NCI-H524 (cell line): ENCODE data around the gene RBMS3.
A peak's percentile ranks its signal among the peaks of the same experiment; 100 is the strongest.

Source experiments
- DNase-seq, 2 experiments: peaks; one replicate each; lab custom pipeline; 2025; lab: John Stamatoyannopoulos, UW

The RBMS3 gene

GRCh38 chr3:29679944-29680343, 399.1 kb downstream of the RBMS3 start:
- no peak for DNase-seq

GRCh38 chr3:29683018-29683993, 402.4 kb downstream of the RBMS3 start:
- DNase-seq, result no peak

DNA sequence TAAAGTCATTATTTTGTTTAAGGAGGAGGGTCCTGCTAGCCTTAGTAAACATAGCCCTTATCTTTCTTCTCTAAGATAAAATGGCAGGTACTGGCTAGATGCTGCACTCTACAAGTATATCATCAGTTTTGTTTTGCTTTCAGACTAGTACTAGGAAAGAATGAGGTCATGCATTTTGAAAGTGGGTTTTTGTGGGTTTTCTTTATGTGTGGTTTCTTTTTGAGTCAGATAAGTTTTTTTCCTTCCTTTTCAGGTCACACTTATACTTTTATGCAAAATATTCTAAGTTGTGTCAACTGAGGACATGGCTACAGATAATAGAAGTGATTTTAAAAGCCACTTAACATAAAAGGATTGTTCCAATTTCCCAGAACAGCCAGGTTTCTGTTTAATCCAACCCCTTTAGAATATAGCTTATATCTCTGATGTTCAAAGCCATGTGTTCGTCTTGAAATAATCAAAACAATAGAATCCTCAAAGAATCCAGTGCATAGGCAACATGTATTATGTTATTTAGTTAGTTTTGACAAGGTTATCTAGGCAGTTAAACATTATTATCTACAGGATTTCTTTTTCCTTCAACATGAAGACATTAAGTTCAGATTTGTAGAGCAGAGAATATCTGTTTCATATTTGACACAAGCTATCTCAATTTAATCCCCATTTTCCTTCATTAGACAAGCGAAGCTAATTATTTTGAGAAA, 406.2 kb downstream of the RBMS3 start:
- DNase-seq, result no peak

GRCh38 chr3:29690686-29691353, 409.9 kb downstream of the RBMS3 start:
- DNase-seq, result no peak

GRCh38 chr3:29693863-29694262, 413.0 kb downstream of the RBMS3 start:
- DNase-seq, result no peak

DNA sequence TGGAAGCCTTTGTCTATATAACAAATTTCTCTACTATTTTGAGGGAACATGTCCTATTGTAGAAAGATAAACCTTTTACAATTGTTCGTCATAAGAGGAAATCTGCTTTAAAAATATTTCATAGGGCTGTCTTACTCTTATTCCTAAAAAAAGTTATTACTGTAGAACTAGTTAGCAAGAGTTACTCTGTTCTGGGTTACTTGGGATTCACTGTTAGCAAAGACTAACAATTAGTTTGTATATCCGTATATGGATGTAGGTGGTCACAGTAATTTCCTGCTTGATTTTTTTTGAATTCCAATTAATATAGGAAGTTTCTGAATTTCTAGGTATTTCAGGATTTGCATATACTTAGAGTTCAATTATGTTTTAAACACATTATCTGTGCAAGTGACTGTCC, 413.5 kb downstream of the RBMS3 start:
- no peak for DNase-seq

- no peak for DNase-seq
Observed at GRCh38 chr3:29694783-29695182, 413.9 kb downstream of the RBMS3 start.

DNA sequence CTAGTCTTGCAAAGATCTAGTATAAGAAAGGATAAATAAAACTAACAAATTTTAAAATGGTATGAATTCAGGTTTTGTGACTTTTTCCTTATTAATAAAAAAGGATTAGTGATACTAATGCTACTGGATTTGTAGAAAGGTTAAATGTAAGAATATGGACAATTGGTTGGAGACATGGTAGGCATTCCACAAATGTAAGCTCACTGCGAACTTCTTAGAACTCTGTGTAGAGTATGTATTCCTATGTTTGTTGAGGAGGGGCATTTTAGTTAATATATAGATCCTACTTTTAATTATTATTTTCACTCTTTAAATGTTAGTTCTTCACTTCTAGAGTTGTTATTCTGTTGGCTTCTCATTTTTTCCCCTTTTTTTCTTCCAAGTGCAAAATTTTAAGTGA, 414.3 kb downstream of the RBMS3 start:
- no peak for DNase-seq

DNA sequence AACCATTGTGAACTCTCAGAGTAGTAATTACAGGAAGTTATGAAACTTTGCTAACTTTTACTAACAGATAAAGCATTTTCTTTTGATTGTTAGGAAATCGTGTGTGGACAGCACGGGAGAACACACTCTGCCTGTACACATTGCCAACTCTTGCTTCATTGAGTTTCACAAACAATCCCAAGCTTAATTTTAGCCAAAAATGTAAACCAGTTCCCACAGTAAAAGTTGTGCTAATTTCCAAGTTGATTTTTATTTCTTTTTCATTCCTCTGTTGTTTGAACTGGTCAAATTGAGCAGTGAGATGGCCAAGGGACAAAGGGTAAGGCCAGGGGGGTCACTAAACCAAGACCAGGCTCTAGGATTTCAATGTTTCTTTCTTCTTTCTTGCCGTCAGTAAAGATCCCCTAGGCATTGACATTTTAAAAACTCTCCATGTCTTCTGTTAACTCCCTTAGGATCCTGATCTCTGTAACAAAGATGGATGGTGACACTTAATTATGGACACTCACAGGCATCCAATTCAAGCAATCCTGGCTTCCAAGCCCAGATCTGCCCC, 414.9 kb downstream of the RBMS3 start:
- no peak for DNase-seq

- no peak for DNase-seq
Observed at GRCh38 chr3:29696311-29696710, 415.4 kb downstream of the RBMS3 start.

DNA sequence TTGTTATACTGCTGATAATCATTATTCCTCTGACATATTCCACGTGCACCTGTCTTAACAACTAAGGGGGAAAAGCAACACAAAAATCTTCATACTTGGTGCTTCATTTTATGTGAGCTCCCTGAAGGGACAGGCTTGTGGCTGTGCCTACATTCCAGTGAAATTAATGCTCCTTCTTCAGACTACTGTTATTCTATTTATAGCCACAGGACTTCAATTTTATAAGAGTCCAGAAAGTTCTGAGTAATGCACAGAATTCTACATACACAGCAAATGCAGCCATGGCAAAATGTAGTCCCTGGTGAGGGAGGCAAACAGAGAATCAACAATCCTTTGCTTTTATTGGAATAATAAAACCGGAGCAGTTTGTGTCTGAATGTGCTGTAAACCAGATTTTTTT, 417.1 kb downstream of the RBMS3 start:
- no peak for DNase-seq

DNA sequence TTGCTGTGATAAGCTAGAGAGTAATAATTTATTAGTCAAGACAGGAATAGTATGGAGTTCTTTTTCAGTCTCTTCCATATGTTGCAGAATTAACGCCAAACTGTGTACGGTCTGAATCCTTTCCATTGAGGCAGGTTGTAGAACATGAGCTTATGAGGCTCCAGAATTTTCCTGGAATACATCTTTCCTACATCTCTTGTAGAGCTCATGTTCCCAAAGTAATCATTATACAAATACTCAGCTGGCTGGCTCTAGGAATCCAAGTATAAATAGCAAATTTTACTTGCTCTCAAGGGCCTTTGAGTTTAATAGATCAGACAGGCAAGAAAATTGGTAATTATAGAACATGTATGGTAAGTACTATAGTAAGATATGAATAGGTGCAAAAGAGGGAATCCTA, 419.4 kb downstream of the RBMS3 start:
- no peak for DNase-seq

DNA sequence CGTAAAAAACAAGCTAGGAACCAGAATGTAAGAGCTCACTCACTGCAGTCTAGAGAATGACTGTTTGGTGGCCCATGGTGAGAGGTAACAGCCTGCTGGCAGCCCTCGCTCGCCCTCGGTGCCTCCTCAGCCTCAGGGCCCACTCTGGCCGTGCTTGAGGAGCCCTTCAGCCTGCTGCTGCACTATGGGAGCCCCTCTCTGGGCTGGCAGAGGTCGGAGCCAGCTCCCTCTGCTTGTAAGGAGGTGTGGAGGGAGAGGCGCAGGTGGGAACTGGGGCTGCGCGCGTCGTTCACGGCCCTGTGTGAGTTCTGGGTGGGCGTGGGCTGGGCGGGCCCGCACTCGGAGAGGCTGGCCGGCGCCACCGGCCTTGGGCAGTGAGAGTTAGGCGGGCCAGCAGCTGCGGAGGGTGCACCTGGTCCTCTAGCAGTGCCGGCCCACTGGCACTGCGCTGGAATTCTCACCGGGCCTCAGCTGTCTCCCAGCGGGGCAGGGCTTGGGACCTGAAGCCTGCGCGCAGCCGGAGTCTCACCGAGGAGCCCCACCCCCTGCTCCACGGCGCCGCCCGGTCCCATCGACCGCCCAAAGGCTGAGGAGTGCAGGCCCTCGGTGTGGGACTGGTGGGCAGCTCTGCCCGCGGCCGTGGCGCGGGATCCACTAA, 420.6 kb downstream of the RBMS3 start:
- DNase-seq, result no peak

DNA sequence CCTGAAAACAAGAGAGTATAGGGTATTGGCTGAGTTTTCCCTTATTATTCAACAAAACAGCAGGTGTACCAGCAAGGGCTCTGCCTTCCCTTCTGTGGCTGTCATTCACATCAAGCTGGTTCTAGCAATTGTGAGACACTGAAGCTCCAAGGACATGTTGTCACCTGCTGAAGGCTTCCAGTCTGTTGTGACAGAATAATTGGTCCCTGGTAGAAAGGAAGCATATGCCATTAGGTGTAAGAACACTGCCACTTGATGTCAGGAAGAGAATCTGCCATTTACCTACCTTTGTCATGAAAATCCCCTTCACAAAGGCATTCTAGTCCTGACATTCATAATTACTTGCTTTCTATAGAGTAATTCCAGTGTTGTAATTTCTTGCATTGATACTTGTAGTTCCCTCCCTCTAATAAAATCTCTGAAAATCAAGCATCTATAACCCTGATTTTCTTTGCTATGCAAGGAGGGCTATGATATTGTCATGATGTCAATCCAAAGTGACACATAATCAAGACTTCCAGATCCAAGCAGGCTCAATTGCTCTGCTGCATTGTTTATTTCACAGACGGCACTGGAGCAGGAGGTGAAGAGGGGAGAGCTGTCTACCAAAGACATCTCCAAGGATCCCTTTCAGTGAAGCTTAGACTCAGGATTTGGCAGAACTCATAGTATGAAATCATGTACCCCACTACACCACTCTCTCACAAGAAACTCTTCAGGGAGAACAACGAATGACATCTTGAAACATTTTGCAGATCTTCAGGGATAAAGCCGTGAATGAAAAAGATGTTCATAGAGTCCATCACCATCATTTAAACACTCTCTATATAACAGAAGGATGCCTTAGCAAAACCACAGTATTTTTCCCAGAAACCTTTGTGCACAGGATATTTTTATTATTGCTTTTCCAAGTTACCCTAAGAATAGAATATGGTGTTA, 425.3 kb downstream of the RBMS3 start:
- peak in 1 of 2 experiments; percentile 21 for DNase-seq

DNA sequence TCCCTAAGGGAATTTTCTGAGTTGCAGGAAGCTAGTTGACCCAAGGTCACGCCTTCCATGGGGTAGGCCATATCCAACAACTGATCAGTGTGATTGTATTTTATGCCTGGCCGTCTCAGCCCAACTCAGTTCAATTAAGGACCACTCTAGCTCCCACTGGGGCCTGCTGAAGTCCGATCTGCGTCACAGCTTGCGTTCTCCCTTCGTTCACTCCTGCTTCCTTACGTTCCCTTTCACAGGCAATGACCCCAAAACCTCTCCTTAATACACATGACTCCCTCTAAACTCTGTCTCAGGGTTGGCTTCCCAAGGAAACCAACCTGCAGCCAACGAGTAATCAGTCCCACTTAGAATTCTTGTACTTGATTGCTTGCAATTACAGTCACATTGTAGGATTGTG, 428.0 kb downstream of the RBMS3 start:
- no peak for DNase-seq

DNA sequence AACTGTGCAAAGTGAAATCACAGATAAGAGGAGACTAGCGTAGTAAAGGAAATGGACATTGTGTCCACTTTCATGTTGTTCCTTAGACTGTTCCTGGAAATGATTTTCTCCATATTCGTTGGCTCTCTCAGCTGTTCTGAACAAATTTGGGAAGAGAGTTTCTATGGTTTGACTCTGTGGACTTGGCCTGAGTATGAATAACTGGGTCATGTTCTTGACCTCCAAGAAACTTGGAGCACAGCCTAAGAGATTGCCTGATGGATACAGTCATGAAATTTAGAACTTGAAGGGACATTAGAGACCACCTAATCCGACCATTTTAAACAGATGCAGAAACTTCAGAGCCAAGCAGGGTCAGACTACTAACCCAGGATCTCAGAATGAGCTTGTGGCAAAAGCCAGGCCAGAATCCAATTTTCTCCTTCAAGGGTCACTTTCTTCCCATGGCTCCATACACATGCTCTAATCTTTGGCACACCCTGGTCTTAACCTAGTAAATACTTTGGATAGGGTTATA, 430.4 kb downstream of the RBMS3 start:
- no peak for DNase-seq

DNA sequence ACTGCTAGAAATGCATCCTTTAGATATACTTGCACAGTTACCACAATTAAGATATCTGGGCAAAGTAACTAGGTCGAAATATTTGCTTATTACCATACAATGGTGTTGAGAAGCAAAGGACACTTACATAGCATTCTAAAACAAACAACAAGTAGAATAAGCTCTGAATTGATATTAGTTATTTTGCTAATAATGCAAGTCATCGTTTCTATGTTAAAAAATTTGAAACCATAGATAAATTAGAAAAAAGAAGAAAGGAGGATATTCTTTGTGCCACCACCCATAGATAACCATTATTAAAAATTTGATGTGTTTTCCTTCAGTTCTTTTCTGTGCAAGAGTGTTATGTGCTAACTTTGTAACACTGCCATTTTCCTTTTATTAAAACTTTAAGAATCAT, 435.3 kb downstream of the RBMS3 start:
- no peak for DNase-seq

DNA sequence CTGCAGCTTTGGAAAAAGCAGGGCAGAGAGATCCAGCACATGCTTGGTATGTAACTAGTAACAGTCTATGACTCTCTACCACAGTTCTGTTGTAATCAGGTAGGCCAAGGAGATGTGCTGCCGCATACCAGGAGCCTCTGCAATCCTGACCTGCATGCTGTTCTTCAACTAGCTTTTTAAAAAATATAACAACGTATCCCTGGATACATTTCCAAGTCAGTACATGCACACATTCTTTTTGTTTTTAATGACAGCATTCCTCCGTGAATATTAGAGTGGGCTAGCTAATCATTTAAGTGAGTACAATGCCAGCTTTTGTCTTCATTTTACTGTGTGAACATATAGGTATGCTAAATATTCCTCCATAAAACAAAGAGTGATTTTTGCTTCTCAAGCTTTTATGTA, 437.8 kb downstream of the RBMS3 start:
- no peak for DNase-seq

DNA sequence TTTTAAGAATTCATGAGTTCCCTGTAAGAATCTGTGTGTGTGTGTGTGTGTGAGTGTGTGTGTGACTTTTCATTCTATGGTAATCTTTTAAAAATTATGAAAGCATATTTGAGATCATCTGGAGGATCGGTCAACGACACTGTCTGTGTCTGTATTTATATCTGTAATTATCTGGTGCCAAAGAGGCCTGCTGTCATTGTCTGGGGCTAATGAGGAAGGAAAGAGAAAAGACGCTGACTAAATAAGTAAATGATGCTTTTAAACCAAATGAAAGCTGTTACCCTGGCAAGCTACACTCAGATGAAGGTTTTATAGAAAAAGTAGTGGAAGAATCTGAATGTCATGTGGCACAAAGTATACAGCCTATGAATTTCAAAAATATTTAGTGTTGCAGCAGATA, 439.8 kb downstream of the RBMS3 start:
- DNase-seq, result peak in 1 of 2 experiments; percentile 10

- no peak for DNase-seq
Observed at GRCh38 chr3:29721789-29722188, 440.9 kb downstream of the RBMS3 start.
